Activated T-cell treated with anti-CD3 and anti-CD28 coated beads for 1 hour (primary cell): ENCODE results near the gene LSG1.
A peak's percentile ranks its signal among the peaks of the same experiment; 100 is the strongest.

Experiments used
- DNase-seq: peaks from one replicate; pipeline ENCODE4 v3.0.0-alpha.2; 2020; ENCODE audit warnings: low read depth

LSG1 gene

GRCh38 chr3:194686816-194687637, 15.0 kb upstream of the LSG1 start:
- DNase-seq, result peak; percentile 11

- DNase-seq, result no peak
These were observed 14.4 kb upstream of the LSG1 start for GRCh38 chr3:194686414-194686815.

- peak; percentile 71 for DNase-seq
These were observed 13.9 kb upstream of the LSG1 start, which contains the start of gene FAM43A for GRCh38 chr3:194685718-194686413. FAM43A (plus strand) TSS chr3:194685883; CDS start chr3:194686827, 944 bp downstream.

GRCh38 chr3:194685065-194685717, 13.2 kb upstream of the LSG1 start:
- no peak for DNase-seq

GRCh38 chr3:194683380-194683779, 11.4 kb upstream of the LSG1 start:
- no peak for DNase-seq

GRCh38 chr3:194682694-194683310, 10.8 kb upstream of the LSG1 start:
- DNase-seq, result peak; percentile 53

GRCh38 chr3:194682189-194682693, 10.2 kb upstream of the LSG1 start:
- no peak for DNase-seq

- DNase-seq, result no peak
These were observed 9.1 kb upstream of the LSG1 start for GRCh38 chr3:194680888-194681615.

- no peak for DNase-seq
These were observed 4.5 kb upstream of the LSG1 start for GRCh38 chr3:194676471-194676870.

GRCh38 chr3:194675680-194676079, 3.7 kb upstream of the LSG1 start:
- DNase-seq, result no peak

- no peak for DNase-seq
These were observed 3.2 kb upstream of the LSG1 start for GRCh38 chr3:194675081-194675640.

GRCh38 chr3:194673761-194674160, 1.8 kb upstream of the LSG1 start:
- DNase-seq, result no peak

GRCh38 chr3:194672876-194673275, 885 bp upstream of the LSG1 start:
- no peak for DNase-seq

GRCh38 chr3:194671511-194671899, 486 bp downstream of the LSG1 start:
- DNase-seq, result no peak

GRCh38 chr3:194667363-194667762, 4.6 kb downstream of the LSG1 start:
- no peak for DNase-seq

GRCh38 chr3:194664857-194665256, 7.1 kb downstream of the LSG1 start:
- DNase-seq, result no peak

GRCh38 chr3:194661946-194662345, 10.0 kb downstream of the LSG1 start:
- no peak for DNase-seq

- no peak for DNase-seq
These were observed 10.6 kb downstream of the LSG1 start for GRCh38 chr3:194661374-194661773.

GRCh38 chr3:194659778-194660177, 12.2 kb downstream of the LSG1 start:
- no peak for DNase-seq

- no peak for DNase-seq
These were observed 13.3 kb downstream of the LSG1 start for GRCh38 chr3:194658477-194659242.
